Spleen (tissue), 7 donors: ENCODE data around the gene DNAJC18.

Source experiments
- POLR2AphosphoS5 ChIP-seq, 3 donors: sonication (generic); formaldehyde crosslinking; IDR thresholded peaks; one replicate each; pipeline ENCODE4 v1.5.1; 2017; ENCODE audit warnings: antibody characterized with exemption in 3 of 3
- TF ChIP-seq, protein P1 (sequence below), 11 experiments: fragments of 200-600 bp in 7 of 11; fragments of 450-650 bp in 4 of 11; sonication (generic) in 4 of 11; IDR thresholded peaks in 8 of 11; conservative IDR thresholded peaks in 3 of 11; 1 replicate in 7 of 11; 2 replicates in 4 of 11; pipeline versions ENCODE4 v1.4.0 to v1.8.0; 2016 to 2021; ENCODE audit warnings: antibody characterized with exemption in 11 of 11, inconsistent platforms in 4 of 11, mild to moderate bottlenecking in 1 of 11
- donor health status: DM: no; HTN: no; CAD: no; lungs with moderate emphysema.
- donor health status: DM: no; HTN: no; CAD: no.
- donor health status: DM: no; HTN: no; CAD: no.

GRCh38 chr5:139390639-139391569, 48.4 kb downstream of the DNAJC18 start:
- TF ChIP-seq, protein P1, sequence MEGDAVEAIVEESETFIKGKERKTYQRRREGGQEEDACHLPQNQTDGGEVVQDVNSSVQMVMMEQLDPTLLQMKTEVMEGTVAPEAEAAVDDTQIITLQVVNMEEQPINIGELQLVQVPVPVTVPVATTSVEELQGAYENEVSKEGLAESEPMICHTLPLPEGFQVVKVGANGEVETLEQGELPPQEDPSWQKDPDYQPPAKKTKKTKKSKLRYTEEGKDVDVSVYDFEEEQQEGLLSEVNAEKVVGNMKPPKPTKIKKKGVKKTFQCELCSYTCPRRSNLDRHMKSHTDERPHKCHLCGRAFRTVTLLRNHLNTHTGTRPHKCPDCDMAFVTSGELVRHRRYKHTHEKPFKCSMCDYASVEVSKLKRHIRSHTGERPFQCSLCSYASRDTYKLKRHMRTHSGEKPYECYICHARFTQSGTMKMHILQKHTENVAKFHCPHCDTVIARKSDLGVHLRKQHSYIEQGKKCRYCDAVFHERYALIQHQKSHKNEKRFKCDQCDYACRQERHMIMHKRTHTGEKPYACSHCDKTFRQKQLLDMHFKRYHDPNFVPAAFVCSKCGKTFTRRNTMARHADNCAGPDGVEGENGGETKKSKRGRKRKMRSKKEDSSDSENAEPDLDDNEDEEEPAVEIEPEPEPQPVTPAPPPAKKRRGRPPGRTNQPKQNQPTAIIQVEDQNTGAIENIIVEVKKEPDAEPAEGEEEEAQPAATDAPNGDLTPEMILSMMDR (IDR thresholded peaks at IDR 0.05 in 8 of 11, conservative IDR thresholded peaks at IDR 0.05 in 3 of 11), result no peak
- TF ChIP-seq POLR2AphosphoS5 (IDR thresholded peaks at IDR 0.05), result no peak
